ENCODE data around the gene GRIA4. TPM values are rescaled to one million over a fixed set of nuclear protein-coding genes. Genes with fewer than 3 reads are reported as not detected.

The GRIA4 gene
- total RNA-seq, 1 donor from 2014 or later: 7.7 TPM

DNA sequence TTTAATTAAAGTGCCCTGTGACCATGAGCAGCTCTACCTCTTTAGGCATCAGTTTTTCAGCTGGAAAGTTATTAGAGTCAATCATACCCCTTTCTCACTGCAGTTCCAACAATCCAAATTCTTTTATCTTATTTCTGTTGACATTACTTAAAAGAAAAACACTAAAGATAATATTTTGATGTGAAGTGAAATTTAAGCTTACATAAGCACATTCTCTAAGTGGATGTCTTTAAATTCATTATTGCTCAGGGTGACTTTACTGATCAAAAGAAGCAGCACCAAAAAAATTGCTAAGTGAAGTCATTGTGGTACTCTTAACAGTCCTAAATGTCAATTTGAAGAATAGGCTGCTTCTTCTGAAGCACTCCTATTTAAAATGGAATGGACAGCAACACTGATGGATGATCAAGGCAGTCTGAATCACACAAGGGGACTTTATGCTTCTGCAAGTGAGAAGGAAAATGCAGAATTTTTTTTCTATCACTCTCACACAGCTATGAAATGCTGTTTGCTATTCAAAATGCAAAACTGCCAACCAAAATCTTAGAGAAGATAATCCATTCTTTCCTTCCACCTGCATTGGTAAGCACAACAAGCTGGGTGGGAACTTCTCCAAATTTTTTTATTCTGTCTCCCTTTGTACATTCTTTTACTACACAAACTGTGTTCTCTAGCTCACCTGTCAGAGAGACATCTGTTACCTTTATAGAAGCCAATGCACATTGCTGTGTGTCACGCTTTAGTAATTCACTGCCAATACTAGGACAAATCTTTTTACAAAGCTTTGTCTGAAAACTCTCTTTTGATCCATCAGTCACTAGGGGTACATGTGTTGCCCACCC, 179.9 kb downstream of the GRIA4 start:
- no peak for DNase-seq (ENCODE audit: low spot score)

DNA sequence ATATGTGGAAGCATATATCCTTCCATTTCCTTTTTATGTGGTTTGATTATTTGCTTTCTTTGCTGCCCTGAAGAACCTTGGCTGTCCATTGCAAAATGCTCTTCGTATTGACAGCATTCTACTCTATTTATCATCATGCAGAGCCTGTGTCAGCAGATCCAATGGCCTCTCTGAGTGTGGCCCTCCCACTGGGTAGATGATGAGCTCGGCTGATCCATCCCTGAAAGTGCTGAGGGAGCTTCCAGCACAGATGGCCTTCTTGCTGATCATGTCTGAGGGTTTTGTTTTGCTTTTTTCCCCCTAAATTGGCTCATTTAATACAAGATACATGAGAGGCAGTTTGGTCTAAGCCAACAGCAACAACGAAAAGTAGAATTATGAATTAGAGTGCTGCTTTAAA, 181.0 kb downstream of the GRIA4 start:
- DNase-seq (ENCODE audit: low spot score): no peak

DNA sequence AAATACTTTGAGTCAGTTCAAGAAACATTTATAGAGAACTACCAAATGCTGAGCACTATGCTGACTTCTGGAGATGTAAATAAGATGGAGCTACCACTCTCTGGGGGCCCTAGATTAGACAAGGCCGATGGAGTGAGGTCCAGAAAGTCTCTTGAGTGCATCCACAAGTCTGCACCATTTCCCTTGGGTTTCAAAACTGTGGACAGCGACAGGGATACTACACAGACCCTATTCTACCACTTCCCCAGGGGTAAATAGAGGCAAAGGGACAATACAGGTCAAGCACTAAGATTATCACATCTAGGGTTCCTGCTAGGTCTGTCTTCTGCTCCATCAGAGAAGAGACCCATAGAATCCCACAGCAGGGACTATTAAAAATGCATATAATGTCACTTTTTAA, 183.2 kb downstream of the GRIA4 start:
- DNase-seq (ENCODE audit: low spot score): no peak

DNA sequence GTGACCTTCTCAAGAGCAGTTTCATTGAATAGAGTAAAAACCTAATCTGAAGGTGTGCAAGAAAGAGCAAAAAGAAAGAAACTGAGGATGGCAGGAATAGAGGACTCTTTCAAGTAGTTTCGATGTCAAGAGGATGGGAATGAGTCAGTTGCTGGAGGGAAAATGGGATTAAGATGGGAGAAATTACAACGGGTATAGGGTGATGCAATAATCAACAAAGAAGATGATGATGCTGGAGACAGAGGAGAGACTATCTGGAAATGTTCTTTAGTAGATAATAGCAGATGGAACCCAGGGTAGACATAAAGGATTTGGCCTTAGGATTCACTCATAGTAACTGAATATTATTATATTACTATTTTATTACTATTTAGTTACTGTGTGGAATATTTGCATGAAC, 189.4 kb downstream of the GRIA4 start:
- no peak for DNase-seq (ENCODE audit: low spot score)

DNA sequence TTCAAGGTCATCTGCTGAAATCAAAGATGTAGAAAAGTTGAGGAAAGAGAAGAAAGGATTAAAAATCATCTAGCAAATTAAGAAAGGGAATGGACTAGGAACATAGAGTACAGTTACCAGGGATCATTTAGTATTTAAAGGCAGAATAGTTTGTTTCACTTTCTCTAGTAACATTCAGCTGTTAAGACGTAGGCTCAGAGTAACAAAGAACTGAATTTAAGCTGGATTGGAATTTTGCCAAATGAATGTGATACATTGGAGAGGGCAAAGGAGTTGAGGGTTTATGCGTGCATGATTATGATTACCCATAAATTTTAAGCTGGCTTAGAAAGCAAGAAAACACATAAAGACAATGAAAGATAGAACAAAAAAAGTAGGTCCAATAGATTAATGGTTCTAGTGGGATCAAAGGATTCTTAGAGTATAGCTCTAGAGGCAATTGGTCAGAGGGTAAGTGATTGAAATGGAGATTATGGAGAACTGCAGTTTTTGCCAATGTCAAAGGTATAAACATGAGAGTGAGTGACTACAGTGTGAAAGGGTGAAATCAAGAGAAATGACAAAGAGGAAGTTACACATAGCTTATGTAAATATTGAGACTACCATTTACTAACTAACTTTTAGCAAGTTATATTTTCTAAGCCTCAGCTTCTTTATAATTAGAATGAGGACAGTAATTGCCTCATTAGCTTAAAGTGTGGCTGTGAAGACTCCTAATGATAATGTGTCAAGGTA, 190.0 kb downstream of the GRIA4 start:
- DNase-seq (ENCODE audit: low spot score): no peak

DNA sequence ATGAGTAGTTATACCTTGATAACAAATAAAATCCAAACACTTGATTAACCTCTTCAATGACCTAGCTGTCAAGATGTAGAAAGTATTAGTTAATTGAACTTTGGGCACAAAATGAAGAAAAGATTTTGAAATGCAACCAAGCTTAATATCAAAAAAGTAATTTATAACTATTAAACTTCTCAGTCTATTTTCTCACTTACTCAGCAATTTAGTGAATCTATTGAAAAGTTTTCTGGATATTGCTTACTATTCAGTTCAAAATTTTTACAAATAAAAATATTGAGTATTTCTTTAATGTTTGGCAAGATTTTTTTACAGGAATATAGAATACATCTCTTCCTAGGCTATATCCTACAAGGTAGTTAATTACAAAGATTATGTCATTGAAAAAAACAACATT, 192.5 kb downstream of the GRIA4 start:
- DNase-seq (ENCODE audit: low spot score): no peak

DNA sequence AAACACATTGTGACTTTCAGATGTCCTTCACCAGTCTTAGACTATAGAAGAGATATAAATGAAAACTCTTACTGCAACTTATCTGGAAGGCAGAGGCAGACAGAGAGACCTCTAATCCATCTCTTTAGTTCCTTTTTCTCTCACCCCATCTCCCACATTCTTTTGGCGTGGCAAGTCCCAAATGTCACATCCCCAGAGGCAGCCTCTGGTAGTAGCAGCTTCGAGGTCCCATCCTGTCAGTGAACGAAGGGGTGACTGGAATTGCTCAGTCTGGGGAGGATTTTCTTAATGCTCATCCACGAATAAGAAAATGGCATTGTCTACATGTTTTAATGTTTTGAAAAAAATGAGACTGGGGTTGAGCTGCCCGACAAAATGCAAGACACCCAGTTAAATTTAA, 201.4 kb downstream of the GRIA4 start:
- DNase-seq (ENCODE audit: low spot score): no peak

DNA sequence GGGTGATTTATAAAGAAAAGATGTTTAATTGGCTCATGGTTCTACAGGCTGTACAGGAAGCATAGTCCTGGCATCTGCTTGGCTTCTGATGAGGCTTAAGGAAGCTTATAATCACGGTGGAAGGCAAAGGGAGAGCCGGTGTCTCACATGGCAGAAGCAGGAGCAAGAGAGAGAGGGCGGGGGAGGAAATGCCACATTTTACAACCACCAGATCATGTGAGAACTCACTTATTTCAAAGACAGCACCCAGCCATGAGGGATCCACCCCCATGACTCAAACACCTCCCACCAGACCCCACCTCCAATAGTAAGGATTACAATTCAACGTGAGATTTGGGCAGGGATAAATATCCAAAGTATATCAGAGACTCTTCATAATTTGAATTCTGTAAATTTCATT, 211.5 kb downstream of the GRIA4 start:
- DNase-seq (ENCODE audit: low spot score): no peak

DNA sequence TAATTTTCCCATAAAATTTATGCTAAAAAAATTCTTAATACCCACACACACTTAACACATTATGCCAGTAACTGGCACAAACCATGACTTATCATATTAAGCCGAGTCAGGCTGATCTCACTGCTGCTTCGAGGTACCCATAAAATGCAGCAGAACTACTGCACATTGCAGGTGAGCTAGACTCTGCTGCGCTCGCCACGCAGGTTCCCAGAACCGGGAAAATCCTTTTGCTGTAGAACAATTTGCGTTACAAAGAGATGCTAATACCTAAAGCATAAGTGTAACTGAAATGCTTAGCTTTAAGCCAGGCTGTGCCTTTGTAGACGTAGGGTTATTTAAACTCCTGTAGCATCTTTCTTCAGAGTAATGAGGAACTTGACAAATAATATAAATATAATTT, 211.9 kb downstream of the GRIA4 start:
- no peak for DNase-seq (ENCODE audit: low spot score)

DNA sequence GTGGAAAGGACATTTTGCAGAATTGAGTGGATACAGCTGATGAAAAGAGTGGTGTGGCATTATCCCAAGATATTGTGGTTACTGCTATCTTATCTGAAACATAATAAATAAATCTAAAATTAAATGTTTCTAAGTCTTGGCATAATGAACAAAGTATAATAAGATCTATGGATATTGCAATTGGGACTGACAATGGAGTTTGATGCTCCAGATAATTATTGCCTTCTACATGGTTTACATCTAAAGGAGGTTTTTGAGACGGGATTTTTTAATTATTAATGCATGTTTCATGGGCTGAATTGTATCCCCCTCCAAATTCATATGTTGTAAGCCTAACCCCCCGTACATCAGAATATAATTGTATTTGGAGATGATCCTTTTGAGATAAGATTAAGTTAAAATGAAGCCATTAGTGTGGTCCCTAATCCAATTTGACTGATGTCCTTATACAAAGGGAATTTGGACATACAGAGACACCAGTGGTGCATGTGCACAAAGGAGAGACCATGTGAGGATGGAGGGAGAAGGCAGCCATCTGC, 213.7 kb downstream of the GRIA4 start:
- DNase-seq (ENCODE audit: low spot score): no peak

DNA sequence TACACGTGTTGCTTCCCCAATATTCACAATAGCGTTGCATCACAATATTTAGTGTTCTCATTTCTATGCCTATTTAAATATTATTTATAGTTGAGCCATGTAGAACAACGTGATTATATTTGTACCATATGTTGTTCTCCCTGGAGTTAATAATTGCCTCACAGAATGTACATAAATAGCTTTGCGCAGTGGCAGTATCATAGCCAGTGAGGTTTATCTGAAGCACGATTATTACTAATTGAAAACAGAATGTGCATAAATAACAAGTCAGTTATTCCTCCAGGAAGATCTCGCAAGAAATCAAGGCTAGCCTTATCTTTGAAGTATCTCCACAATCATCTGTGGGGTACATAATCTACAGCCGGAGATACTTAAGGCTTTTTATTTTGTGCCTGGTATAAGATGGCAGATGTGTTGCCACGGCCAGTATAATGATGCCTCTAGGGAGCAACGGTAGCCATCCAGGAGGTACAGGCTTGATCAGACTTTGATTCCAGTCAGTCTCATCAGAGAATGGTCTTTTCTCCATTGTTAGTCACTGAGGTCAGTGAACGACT, 214.7 kb downstream of the GRIA4 start:
- DNase-seq (ENCODE audit: low spot score): no peak

DNA sequence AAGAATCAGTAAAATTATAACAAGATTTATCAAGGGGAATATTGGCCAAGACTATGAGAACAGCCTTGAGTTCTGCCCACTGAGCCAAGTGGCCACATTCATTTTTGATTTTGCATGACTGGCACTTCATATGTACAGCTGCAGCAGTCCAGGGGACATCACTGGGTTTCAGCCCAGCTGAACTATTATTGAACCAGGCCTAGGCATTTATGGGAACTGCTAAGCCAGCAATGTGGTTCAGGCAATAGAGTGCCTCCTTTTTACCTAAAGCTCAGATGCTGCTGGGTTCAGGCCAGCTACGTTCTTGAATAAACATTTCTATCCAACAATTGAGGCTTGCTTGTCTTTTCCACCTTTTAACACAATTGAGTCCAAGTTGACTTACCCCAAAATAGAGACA, 215.3 kb downstream of the GRIA4 start:
- no peak for DNase-seq (ENCODE audit: low spot score)

DNA sequence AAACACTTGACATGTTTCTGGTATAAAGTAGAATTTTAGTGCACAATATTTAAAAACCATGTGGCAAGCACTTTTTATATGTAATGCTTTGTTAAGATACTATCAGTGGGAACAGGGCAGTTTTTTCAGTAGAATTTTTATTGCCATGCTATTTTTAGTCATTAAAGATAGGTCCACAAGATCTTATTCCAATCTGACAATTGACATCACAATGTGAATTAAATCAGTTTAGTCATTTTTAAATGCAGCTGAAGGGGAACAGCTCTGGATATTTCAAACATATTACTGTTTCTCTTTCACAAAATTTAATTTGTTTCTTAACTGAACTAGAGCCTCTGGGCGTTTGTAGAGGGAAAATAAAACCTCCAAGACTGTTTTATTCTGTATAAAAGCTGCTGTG, 218.0 kb downstream of the GRIA4 start:
- no peak for DNase-seq (ENCODE audit: low spot score)

DNA sequence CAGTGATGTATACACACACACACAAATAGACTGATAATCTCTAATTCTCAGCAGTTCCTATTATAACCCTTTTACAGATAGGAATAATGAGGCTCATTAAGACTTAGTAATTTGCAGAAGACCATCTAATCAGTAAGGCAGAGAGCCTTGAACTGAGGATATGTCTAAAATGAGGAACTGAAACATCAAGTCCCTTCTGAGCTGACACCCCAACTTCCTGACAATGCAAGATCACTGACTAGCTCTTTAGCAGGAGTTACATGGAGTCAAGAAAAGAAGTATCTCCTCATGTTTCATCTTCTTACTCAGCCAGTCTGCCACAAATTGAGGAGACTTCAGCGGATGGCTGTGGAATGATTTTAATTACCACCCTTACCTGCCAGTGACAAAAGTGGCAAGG, 219.2 kb downstream of the GRIA4 start:
- DNase-seq (ENCODE audit: low spot score): no peak

DNA sequence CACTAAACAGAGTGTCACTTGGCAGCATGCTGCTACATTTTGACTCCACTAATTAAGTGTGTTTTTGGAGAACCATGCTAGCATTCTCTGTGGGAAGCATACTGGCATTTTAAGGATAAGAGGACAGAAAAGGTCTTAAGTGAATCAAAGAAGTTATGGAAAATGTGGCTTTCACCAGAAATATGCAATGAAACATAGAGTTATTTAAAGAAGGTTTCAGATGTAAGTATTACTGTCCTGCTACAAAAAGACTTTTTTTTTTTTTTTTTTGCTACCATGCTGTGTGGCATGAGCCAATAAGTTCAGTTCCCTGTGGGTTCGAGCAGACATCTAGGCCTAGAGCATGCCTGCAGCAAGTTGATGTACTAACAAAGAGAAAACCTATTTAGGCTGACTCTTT, 224.6 kb downstream of the GRIA4 start:
- DNase-seq (ENCODE audit: low spot score): no peak

DNA sequence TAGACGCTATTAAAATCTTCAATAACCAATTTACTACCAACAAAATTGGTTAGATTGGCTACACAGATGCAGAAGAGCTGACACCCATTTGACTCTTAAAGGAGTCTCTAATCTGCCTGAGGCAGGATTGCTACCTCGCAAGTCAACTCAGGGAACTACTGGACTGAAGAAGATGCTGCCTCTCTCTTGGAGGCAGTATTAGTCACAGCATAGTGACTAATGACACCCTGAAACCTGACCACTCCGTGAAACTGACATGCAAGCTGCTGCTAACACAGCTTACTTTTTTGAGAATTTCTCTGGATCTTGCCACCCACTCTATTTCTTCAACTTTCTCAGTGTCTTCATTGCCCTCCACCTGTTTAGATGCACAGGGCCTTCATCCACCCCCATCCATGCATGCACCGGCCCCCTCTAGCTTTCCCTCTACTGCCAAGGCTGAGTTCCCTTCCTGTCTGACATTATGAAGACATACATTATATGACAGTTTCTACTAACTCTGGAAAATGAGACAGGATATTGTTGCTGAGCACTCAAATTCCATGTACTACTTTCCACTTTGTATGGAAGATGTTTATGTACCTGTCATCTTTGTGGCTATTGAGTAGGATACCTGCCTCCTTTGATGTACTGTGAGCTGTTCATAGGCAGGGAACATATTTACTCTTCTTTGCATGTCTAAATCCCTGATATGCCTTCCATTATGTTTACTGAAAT, 229.0 kb downstream of the GRIA4 start:
- no peak for DNase-seq (ENCODE audit: low spot score)

DNA sequence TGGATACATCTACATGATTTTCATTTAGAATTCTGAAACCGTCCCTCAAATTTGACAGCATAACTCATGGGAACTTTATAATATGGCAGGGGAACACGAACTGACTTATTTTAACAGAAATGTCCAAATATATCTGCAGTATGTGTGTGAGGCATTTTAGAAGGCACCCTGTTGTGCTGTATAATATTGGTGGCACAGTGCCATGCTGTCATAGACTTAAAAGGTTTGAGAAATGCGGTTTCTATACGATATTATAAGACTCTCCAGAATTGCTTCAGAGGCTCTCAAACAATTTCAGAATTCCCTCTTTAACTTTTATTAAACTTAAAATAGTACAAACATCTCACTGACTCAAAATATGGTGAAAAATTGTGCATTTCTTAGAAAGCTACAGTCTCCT, 230.5 kb downstream of the GRIA4 start:
- no peak for DNase-seq (ENCODE audit: low spot score)

DNA sequence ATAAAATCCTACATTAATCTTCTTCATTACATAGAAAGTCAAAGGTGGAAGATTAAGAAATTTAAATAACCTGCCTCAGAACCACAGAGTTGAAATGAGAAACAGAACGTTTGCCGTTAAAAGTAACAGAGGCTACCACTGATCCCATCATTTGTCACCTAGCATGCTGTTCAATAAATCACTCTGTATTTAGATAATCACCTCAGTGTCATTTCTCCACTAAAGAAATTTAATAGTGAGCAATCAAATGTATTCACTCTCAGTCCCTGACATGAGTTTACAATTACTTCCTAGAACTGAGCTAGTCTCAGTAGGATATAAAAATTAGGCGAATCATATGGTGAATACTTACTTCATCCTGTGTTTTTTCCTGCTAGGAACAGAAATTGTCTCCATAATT, 242.5 kb downstream of the GRIA4 start:
- no peak for DNase-seq (ENCODE audit: low spot score)

DNA sequence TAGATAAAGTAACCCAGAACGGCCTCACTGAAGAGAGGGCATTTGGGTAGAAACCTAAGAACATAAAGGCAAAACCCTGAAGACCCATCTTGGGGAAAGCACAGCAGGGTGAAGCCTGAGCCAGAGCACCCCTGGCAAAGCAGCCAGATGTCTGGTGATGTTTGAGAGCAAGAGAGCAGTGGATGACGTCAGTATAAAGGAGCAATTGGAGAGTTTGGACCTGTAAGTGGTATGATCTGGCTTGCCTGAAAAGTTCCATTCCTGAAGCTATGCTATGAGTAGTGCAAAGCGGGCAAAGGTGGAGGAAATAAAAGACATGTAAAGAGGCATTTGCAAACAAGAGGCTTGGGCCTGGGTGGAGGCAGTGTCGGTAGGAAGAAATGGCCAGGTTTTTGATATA, 244.4 kb downstream of the GRIA4 start:
- DNase-seq (ENCODE audit: low spot score): no peak

DNA sequence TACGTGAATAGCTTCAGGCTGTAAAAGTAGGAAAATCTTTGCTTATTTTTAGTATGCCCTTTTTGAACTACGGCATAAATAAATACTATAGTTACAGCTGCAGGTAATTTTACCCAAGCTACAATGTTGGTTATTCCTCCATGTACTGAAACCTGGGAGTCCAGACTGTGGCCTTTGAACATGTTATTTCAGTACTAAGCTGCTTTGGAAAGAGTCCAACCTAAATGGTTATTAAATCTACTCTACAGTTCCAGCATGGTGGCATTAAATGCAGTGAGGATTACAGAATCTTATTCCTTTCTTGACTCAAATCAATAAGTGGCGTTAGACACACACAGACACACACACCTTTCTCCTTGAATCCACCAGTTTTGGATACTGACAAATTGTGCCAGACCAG, 247.1 kb downstream of the GRIA4 start:
- no peak for DNase-seq (ENCODE audit: low spot score)

DNA sequence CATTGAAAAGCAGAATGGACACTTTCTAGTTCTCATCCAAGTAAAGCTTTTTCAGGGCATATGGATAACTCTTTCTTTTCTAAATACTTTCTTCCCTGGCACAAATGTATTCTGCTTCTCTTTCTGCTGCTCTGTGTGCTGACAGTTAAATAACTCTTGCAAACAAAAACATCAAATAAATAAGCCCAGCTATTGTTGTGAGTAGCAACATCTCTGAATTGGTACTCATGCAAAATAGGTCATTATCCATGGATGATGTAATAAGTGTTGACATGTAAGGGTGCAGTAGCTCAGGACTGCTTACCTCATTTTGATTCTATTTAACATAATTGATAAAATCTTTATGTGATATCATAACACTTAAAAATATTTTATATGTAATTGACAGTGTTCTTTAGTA, 247.9 kb downstream of the GRIA4 start:
- DNase-seq (ENCODE audit: low spot score): no peak

DNA sequence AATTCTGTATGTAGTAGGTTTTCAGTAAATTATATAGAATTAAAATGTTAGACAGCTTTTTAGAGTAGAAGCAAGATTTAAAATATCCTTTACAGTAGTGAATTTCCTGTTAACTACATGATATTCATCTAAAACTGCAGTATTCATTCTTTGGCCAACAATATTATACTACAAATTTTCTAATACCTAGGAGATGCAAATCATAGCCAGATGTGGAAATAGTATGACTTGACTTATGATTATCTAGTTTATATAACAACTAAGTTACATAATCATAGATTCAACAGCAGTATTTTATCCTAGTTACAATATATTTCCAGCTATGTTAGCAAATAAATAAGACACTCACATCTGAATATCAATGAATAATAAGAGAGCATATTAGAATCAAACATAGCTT, 249.0 kb downstream of the GRIA4 start:
- DNase-seq (ENCODE audit: low spot score): no peak

Data from umbilical cord (tissue), 2 donors.